Retina (tissue), 1 donor: ENCODE results near the gene RARS2.
"Not testable (repeated sequence)": the region's sequence is repeated elsewhere in the genome, so short reads cannot be mapped to it uniquely, and the experiment has no call there.

Experiments used
- DNase-seq: peaks from one replicate; pipeline ENCODE4 v3.0.0-alpha.2; 2016

Gene RARS2

GRCh38 chr6:87589693-87590416 is at the start of gene RARS2, which contains the start of gene ORC3:
Gene RARS2, minus strand, starts transcription at chr6:87589987. Its CDS starts 30 bp downstream, at chr6:87589957.
Gene ORC3, plus strand, starts transcription at chr6:87590135. Its CDS starts 34 bp downstream, at chr6:87590169.
- peak; percentile 96 for DNase-seq

- no peak for DNase-seq
These were observed 49.6 kb upstream of the RARS2 start for GRCh38 chr6:87639373-87639772.

GRCh38 chr6:87637106-87637505 is 47.3 kb upstream of the RARS2 start:
- DNase-seq, result no peak

- no peak for DNase-seq
These were observed 46.5 kb upstream of the RARS2 start for GRCh38 chr6:87636315-87636714.

- no peak for DNase-seq
These were observed 44.1 kb upstream of the RARS2 start for GRCh38 chr6:87633851-87634250.

GRCh38 chr6:87630746-87631145 is 41.0 kb upstream of the RARS2 start:
- DNase-seq, result no peak

GRCh38 chr6:87628881-87629280 is 39.1 kb upstream of the RARS2 start:
- DNase-seq, result no peak

- no peak for DNase-seq
These were observed 38.6 kb upstream of the RARS2 start for GRCh38 chr6:87628424-87628823.

GRCh38 chr6:87623248-87623647 is 33.5 kb upstream of the RARS2 start:
- DNase-seq, result no peak

- no peak for DNase-seq
These were observed 28.7 kb upstream of the RARS2 start for GRCh38 chr6:87618531-87618930.

- DNase-seq, result no peak
These were observed 27.6 kb upstream of the RARS2 start for GRCh38 chr6:87617405-87617804.

GRCh38 chr6:87613018-87613417 is 23.2 kb upstream of the RARS2 start:
- DNase-seq, result not testable (repeated sequence)

GRCh38 chr6:87608802-87609201 is 19.0 kb upstream of the RARS2 start:
- DNase-seq, result no peak

GRCh38 chr6:87606199-87606598 is 16.4 kb upstream of the RARS2 start:
- DNase-seq, result no peak

- no peak for DNase-seq
These were observed 10.8 kb upstream of the RARS2 start for GRCh38 chr6:87600576-87600975.

- DNase-seq, result no peak
These were observed 1.2 kb upstream of the RARS2 start for GRCh38 chr6:87590990-87591389.

- no peak for DNase-seq
These were observed 662 bp upstream of the RARS2 start for GRCh38 chr6:87590417-87590880.

GRCh38 chr6:87588756-87589407 is 905 bp downstream of the RARS2 start:
- peak; percentile 3 for DNase-seq

GRCh38 chr6:87586371-87587077 is 3.3 kb downstream of the RARS2 start:
- no peak for DNase-seq

- no peak for DNase-seq
These were observed 6.0 kb downstream of the RARS2 start for GRCh38 chr6:87583822-87584221.

- no peak for DNase-seq
These were observed 14.4 kb downstream of the RARS2 start for GRCh38 chr6:87575423-87575822.

GRCh38 chr6:87574237-87574804 is 15.5 kb downstream of the RARS2 start:
- no peak for DNase-seq

GRCh38 chr6:87573307-87574024 is 16.3 kb downstream of the RARS2 start:
- DNase-seq, result no peak
